ENCODE measurements around the gene TSNAX. TPM values are rescaled to one million over a fixed set of nuclear protein-coding genes. Genes with fewer than 3 reads are reported as not detected.

TSNAX gene
- total and polyA plus RNA-seq, 2 of the 8 experiments (the other 6 are each of a cell fraction or from before 2014, with no cell fraction given): 7.7 to 34.0 TPM

DNA sequence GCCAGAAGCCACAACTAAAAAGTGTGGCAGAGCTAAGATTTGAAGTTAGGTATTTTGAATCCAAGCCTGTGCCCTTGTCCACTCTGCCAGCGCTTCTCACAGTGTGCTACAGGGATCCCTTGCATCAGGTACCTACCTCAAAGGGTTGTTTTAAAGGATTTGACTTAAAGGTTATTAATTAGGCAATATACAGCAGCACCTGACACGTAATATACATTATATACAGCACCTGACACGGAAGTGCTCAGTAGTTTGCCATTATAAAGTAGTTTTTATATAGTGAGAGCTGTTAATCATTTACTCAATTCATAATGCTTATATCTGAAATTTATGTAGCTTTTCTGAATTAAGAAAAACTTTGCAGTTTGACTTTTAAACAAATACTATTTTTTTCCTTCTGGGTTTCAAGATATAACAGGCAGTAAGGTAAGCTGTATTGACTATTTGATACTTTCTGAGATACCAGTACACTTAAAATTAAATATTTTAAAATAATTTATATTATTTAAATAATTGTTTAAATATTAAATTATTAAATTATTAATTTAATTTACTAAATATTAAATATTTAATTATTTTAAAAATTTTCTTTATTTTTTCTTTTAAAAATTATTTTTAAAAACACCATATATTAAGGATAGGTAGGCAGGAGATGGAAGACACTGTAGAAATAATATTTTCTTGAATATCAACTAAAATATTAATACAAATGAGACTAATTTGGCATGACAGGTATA is 33.3 kb downstream of the TSNAX start (continued):
- TF ChIP-seq POU5F1 (IDR thresholded peaks at IDR 0.05; ENCODE audit: low read depth, low read length) (no peak), BCL11A (IDR thresholded peaks at IDR 0.05; ENCODE audit: low read depth in 2 of 2, low read length in 2 of 2) (no peak), JUND (IDR thresholded peaks at IDR 0.05; ENCODE audit: low read length) (no peak), POLR2A (IDR thresholded peaks at IDR 0.05; ENCODE audit: control extremely low read depth in 1 of 2, low read depth in 2 of 2, low read length in 2 of 2) (no peak)
